Measurements from ENCODE around the gene NXN. TPM values are rescaled to one million over a fixed set of nuclear protein-coding genes. Genes with fewer than 3 reads are reported as not detected.

Gene NXN
- total and polyA plus RNA-seq, 2 donors (not counting 1 experiment from before 2014, with no cell fraction given) = 0.04 to 0.17 TPM

- Mint-ChIP-seq H3K4me3 (no peak overlapping the region), H3K4me1 (no peaks in the 10 kb centered on the region), H3K9me3 (ENCODE audit: insufficient read depth) (no peaks in the 10 kb centered on the region), H3K27me3 (peaks cover 3% of the 10 kb centered on the region), H3K27ac (no peak overlapping the region)
- Histone ChIP-seq H3K9me3 (ENCODE audit: control extremely low read depth in 1 of 3, control insufficient read depth in 2 of 3, insufficient read depth in 1 of 3, low read length in 2 of 3) (peaks cover 0 to 15% (median 0%) of the 10 kb centered on the region in 3 donors), H3K27me3 (replicated peaks in 1 of 4; ENCODE audit: control extremely low read depth in 1 of 4, control insufficient read depth in 3 of 4, insufficient read depth in 4 of 4, low read length in 3 of 4) (no peaks in the 10 kb centered on the region), H3K4me2 (replicated peaks; ENCODE audit: low read depth, low read length, poor library complexity, severe bottlenecking) (no peak overlapping the region), H3K79me2 (ENCODE audit: control insufficient read depth, insufficient read depth, low read length) (no peaks in the 10 kb centered on the region), H2AFZ (ENCODE audit: insufficient read depth, low read depth, low read length, poor library complexity, severe bottlenecking) (no peak overlapping the region), H3K4me3 (ENCODE audit: control extremely low read depth in 1 of 5, extremely low read depth in 1 of 5, insufficient read depth in 1 of 5, low read depth in 2 of 5, low read length in 4 of 5) (no peak overlapping the region), H3K27ac (ENCODE audit: low read length in 2 of 2) (no peak overlapping the region), H3K4me1 (ENCODE audit: control insufficient read depth in 2 of 2, insufficient read depth in 2 of 2, low read length in 2 of 2) (no peaks in the 10 kb centered on the region), H4K20me1 (ENCODE audit: control insufficient read depth, insufficient read depth, low read length, poor library complexity, severe bottlenecking) (no peaks in the 10 kb centered on the region), H3K36me3 (replicated peaks in 1 of 2; ENCODE audit: control extremely low read depth in 1 of 2, control insufficient read depth in 1 of 2, extremely low read depth in 1 of 2, insufficient read depth in 2 of 2, low read length in 1 of 2) (no peaks in the 10 kb centered on the region), H3K9ac (ENCODE audit: low read length) (no peak overlapping the region)
- no peak for ATAC-seq (ENCODE audit: low read depth)
- intact Hi-C loops (cut with micrococcal nuclease) = no loop called here
- 90% methylated on average over 2 of the region's 5 CpGs for WGBS (ENCODE audit: insufficient coverage)
- ChIA-PET POLR2A (no interaction called here), CTCF (no interaction called here)
- TF ChIP-seq CTCF (IDR thresholded peaks at IDR 0.05) (no peak), EZH2 (IDR thresholded peaks at IDR 0.05; ENCODE audit: borderline replicate concordance, insufficient read depth, low read depth, low read length, poor library complexity, severe bottlenecking) (no peak)
- DNase-seq = no peak
Measured at GRCh38 chr17:828761-829160, 150.8 kb downstream of the NXN start.

- CTCF ChIA-PET = no interaction called here
- ATAC-seq (ENCODE audit: low read depth) (no peak), DNase-seq (no peak)
- H3K27ac ChIP-seq (ENCODE audit: low read length in 2 of 2) = no peak overlapping the region
- H3K27me3 ChIP-seq (replicated peaks in 1 of 4; ENCODE audit: control extremely low read depth in 1 of 4, control insufficient read depth in 3 of 4, insufficient read depth in 4 of 4, low read length in 3 of 4) = no peaks in the 10 kb centered on the region
- H3K4me1 ChIP-seq (ENCODE audit: control insufficient read depth in 2 of 2, insufficient read depth in 2 of 2, low read length in 2 of 2) = no peaks in the 10 kb centered on the region
- H3K79me2 ChIP-seq (ENCODE audit: control insufficient read depth, insufficient read depth, low read length) = no peaks in the 10 kb centered on the region
- H3K36me3 ChIP-seq (replicated peaks in 1 of 2; ENCODE audit: control extremely low read depth in 1 of 2, control insufficient read depth in 1 of 2, extremely low read depth in 1 of 2, insufficient read depth in 2 of 2, low read length in 1 of 2) = no peaks in the 10 kb centered on the region
- TF ChIP-seq EZH2 (IDR thresholded peaks at IDR 0.05; ENCODE audit: borderline replicate concordance, insufficient read depth, low read depth, low read length, poor library complexity, severe bottlenecking) = no peak
- no peak for TF ChIP-seq CTCF (IDR thresholded peaks at IDR 0.05)
- peaks cover 3% of the 10 kb centered on the region for H3K27me3 Mint-ChIP-seq
- POLR2A ChIA-PET = no interaction called here
- intact Hi-C loops (cut with micrococcal nuclease) = no loop called here
- H3K4me1 Mint-ChIP-seq = no peaks in the 10 kb centered on the region
- H3K4me3 Mint-ChIP-seq = no peak overlapping the region
- H2AFZ ChIP-seq (ENCODE audit: insufficient read depth, low read depth, low read length, poor library complexity, severe bottlenecking) = no peak overlapping the region
- 94% methylated on average over 18 of the region's 21 CpGs for WGBS (ENCODE audit: insufficient coverage)
- no peak overlapping the region for H3K27ac Mint-ChIP-seq
- H3K9me3 Mint-ChIP-seq (ENCODE audit: insufficient read depth) = no peaks in the 10 kb centered on the region
- H4K20me1 ChIP-seq (ENCODE audit: control insufficient read depth, insufficient read depth, low read length, poor library complexity, severe bottlenecking) = no peaks in the 10 kb centered on the region
- no peak overlapping the region for H3K4me2 ChIP-seq (replicated peaks; ENCODE audit: low read depth, low read length, poor library complexity, severe bottlenecking)
- no peak overlapping the region for H3K4me3 ChIP-seq (ENCODE audit: control extremely low read depth in 1 of 5, extremely low read depth in 1 of 5, insufficient read depth in 1 of 5, low read depth in 2 of 5, low read length in 4 of 5)
- H3K9ac ChIP-seq (ENCODE audit: low read length) = no peak overlapping the region
- peaks cover 0 to 10% (median 0%) of the 10 kb centered on the region in 3 donors for H3K9me3 ChIP-seq (ENCODE audit: control extremely low read depth in 1 of 3, control insufficient read depth in 2 of 3, insufficient read depth in 1 of 3, low read length in 2 of 3)
Measured at GRCh38 chr17:826778-827177, 152.8 kb downstream of the NXN start.

Data from B cell (primary cell).